ENCODE data around the gene HOXD3. TPM values are rescaled to one million over a fixed set of nuclear protein-coding genes. Genes with fewer than 3 reads are reported as not detected.

Gene HOXD3
- total and polyA plus RNA-seq, 2 donors (not counting 1 experiment from before 2014, with no cell fraction given) = not detected

DNA sequence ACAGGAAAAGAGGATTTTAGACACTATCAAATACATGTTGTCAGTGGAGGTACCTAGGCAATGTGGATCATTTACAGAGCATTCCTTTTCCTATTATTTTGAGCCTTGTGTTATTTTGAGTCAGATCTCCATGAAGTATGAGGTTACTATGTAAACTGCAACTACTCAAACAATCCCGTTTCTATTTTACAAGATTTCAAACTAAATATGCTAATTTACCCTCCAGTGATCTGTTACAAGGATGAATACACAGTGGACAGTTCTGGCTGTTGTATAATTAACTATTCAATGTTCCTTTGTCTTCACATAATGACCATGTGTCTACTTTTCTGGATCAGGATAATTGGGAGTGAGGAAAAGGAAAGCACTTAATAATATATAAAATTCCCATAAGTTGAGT lies 35.9 kb downstream of the HOXD3 start:
- peaks cover 27% of the 10 kb centered on the region for H3K27me3 ChIP-seq (ENCODE audit: control insufficient read depth, insufficient read depth, low read length)
- no peaks in the 10 kb centered on the region for H3K9me3 ChIP-seq (ENCODE audit: control insufficient read depth, insufficient read depth, low read depth, low read length)
- TF ChIP-seq CTCF (conservative IDR thresholded peaks at IDR 0.05 in 1 of 2, IDR thresholded peaks at IDR 0.05 in 1 of 2; ENCODE audit: low read depth in 1 of 2, low read length in 2 of 2) = no peak
- DNase-seq (ENCODE audit: low read depth in 2 of 2) = no peak
- H4K20me1 ChIP-seq (ENCODE audit: control insufficient read depth, extremely low read depth, insufficient read depth, low read length) = no peaks in the 10 kb centered on the region
- no peaks in the 10 kb centered on the region for H3K79me2 ChIP-seq (ENCODE audit: control insufficient read depth, insufficient read depth, low read length)
- H3K4me2 ChIP-seq (ENCODE audit: extremely low read depth, insufficient read depth, low read length) = no peak overlapping the region
- no peaks in the 10 kb centered on the region for H3K4me1 ChIP-seq (ENCODE audit: control insufficient read depth, extremely low read depth, insufficient read depth, low read length)
- no peak overlapping the region for H3K4me3 ChIP-seq (replicated peaks in 1 of 4; ENCODE audit: control extremely low read depth in 1 of 4, insufficient read depth in 1 of 4, low read depth in 3 of 4, low read length in 4 of 4)
- no peak overlapping the region for H3K9ac ChIP-seq (ENCODE audit: insufficient read depth, low read length)
- H3K27ac ChIP-seq (ENCODE audit: insufficient read depth, low read length) = no peak overlapping the region
- H2AFZ ChIP-seq (ENCODE audit: low read length) = no peak overlapping the region
- no peaks in the 10 kb centered on the region for H3K36me3 ChIP-seq (ENCODE audit: control insufficient read depth, insufficient read depth, low read length)

DNA sequence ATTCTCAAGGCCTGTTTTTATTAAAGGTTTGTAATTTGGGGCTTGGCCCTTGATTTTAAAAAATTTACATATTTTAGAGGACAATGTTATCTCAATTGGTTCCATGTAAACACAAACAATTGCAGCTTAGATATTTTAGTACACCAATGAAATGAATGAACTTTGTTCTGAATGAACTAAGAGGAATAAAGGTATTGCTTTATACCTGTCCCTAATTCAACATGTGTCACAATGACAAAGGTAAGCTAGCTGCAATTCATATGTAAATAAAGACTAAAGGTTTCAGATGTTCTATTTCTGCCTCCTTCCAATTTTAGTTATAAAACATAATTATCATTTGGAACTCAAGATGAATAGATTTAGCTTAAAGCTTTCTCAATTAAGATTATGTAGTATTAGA lies 42.8 kb downstream of the HOXD3 start:
- no peaks in the 10 kb centered on the region for H3K36me3 ChIP-seq (ENCODE audit: control insufficient read depth, insufficient read depth, low read length)
- H4K20me1 ChIP-seq (ENCODE audit: control insufficient read depth, extremely low read depth, insufficient read depth, low read length) = no peaks in the 10 kb centered on the region
- no peaks in the 10 kb centered on the region for H3K79me2 ChIP-seq (ENCODE audit: control insufficient read depth, insufficient read depth, low read length)
- H3K27me3 ChIP-seq (ENCODE audit: control insufficient read depth, insufficient read depth, low read length) = no peaks in the 10 kb centered on the region
- H3K4me1 ChIP-seq (ENCODE audit: control insufficient read depth, extremely low read depth, insufficient read depth, low read length) = no peaks in the 10 kb centered on the region
- H3K9ac ChIP-seq (ENCODE audit: insufficient read depth, low read length) = no peak overlapping the region
- no peak overlapping the region for H3K4me3 ChIP-seq (replicated peaks in 1 of 4; ENCODE audit: control extremely low read depth in 1 of 4, insufficient read depth in 1 of 4, low read depth in 3 of 4, low read length in 4 of 4)
- H3K9me3 ChIP-seq (ENCODE audit: control insufficient read depth, insufficient read depth, low read depth, low read length) = no peaks in the 10 kb centered on the region
- no peak for DNase-seq (ENCODE audit: low read depth in 2 of 2)
- H2AFZ ChIP-seq (ENCODE audit: low read length) = no peak overlapping the region
- H3K4me2 ChIP-seq (ENCODE audit: extremely low read depth, insufficient read depth, low read length) = no peak overlapping the region
- H3K27ac ChIP-seq (ENCODE audit: insufficient read depth, low read length) = no peak overlapping the region
- no peak for TF ChIP-seq CTCF (conservative IDR thresholded peaks at IDR 0.05 in 1 of 2, IDR thresholded peaks at IDR 0.05 in 1 of 2; ENCODE audit: low read depth in 1 of 2, low read length in 2 of 2)
- TF ChIP-seq EZH2 (IDR thresholded peaks at IDR 0.05; ENCODE audit: low read length, missing control alignments) = no peak

DNA sequence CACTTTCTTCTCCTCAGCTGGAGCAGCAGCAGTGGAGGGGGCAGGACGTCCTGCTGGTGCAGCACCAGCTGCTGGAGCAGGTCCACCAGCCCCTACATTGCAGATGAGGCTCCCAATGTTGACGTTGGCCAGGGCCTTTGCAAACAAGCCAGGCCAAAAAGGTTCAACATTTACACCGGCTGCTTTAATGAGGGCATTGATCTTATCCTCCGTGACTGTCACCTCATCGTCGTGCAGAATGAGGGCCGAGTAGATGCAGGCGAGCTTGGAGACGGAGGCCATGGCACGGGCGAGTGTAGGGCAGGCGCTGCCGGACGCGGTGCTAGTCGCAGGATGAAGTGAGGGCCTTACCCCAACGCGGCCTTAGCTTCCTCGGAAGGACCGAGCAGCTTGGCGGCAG lies 43.9 kb downstream of the HOXD3 start:
- Histone ChIP-seq H3K9ac (ENCODE audit: insufficient read depth, low read length) (no peak overlapping the region), H3K27me3 (ENCODE audit: control insufficient read depth, insufficient read depth, low read length) (no peaks in the 10 kb centered on the region), H3K4me1 (ENCODE audit: control insufficient read depth, extremely low read depth, insufficient read depth, low read length) (no peaks in the 10 kb centered on the region), H4K20me1 (ENCODE audit: control insufficient read depth, extremely low read depth, insufficient read depth, low read length) (no peaks in the 10 kb centered on the region), H3K79me2 (ENCODE audit: control insufficient read depth, insufficient read depth, low read length) (no peaks in the 10 kb centered on the region), H3K4me3 (replicated peaks in 1 of 4; ENCODE audit: control extremely low read depth in 1 of 4, insufficient read depth in 1 of 4, low read depth in 3 of 4, low read length in 4 of 4) (no peak overlapping the region), H3K9me3 (ENCODE audit: control insufficient read depth, insufficient read depth, low read depth, low read length) (no peaks in the 10 kb centered on the region), H2AFZ (ENCODE audit: low read length) (no peak overlapping the region), H3K4me2 (ENCODE audit: extremely low read depth, insufficient read depth, low read length) (no peak overlapping the region), H3K36me3 (ENCODE audit: control insufficient read depth, insufficient read depth, low read length) (no peaks in the 10 kb centered on the region), H3K27ac (ENCODE audit: insufficient read depth, low read length) (no peak overlapping the region)
- no peak for TF ChIP-seq CTCF (conservative IDR thresholded peaks at IDR 0.05 in 1 of 2, IDR thresholded peaks at IDR 0.05 in 1 of 2; ENCODE audit: low read depth in 1 of 2, low read length in 2 of 2)
- TF ChIP-seq EZH2 (IDR thresholded peaks at IDR 0.05; ENCODE audit: low read length, missing control alignments) = no peak
- no peak for DNase-seq (ENCODE audit: low read depth in 2 of 2)

All from fibroblast of lung (primary cell).